ENCODE data around the gene VDAC1.
"Not testable (repeated sequence)": the region's sequence is repeated elsewhere in the genome, so short reads cannot be mapped to it uniquely, and the experiment has no call there.

Gene VDAC1

GRCh38 chr5:133941456-133942196 is 63.1 kb downstream of the VDAC1 start:
- no peak for DNase-seq (ENCODE audit: low spot score)

GRCh38 chr5:133939668-133940067 is 65.1 kb downstream of the VDAC1 start:
- no peak for DNase-seq (ENCODE audit: low spot score)

GRCh38 chr5:133938929-133939328 is 65.8 kb downstream of the VDAC1 start:
- peak; percentile 44 for DNase-seq (ENCODE audit: low spot score)

GRCh38 chr5:133938039-133938821 is 66.5 kb downstream of the VDAC1 start:
- peak; percentile 70 for DNase-seq (ENCODE audit: low spot score)

- not testable (repeated sequence) for DNase-seq (ENCODE audit: low spot score)
Measured at GRCh38 chr5:133937628-133938027, 67.1 kb downstream of the VDAC1 start.

- DNase-seq (ENCODE audit: low spot score): peak; percentile 60
Measured at GRCh38 chr5:133936651-133937015, 68.1 kb downstream of the VDAC1 start.

GRCh38 chr5:133935991-133936650 is 68.7 kb downstream of the VDAC1 start:
- DNase-seq (ENCODE audit: low spot score): not testable (repeated sequence)

- no peak for DNase-seq (ENCODE audit: low spot score)
Measured at GRCh38 chr5:133935667-133935940, 69.2 kb downstream of the VDAC1 start.

- peak; percentile 93 for DNase-seq (ENCODE audit: low spot score)
Measured at GRCh38 chr5:133934822-133935666, 69.7 kb downstream of the VDAC1 start.

GRCh38 chr5:133934311-133934710 is 70.5 kb downstream of the VDAC1 start:
- peak; percentile 72 for DNase-seq (ENCODE audit: low spot score)

- DNase-seq (ENCODE audit: low spot score): peak; percentile 69
Measured at GRCh38 chr5:133933670-133934295, 71.0 kb downstream of the VDAC1 start.

- no peak for DNase-seq (ENCODE audit: low spot score)
Measured at GRCh38 chr5:133933169-133933509, 71.6 kb downstream of the VDAC1 start.

GRCh38 chr5:133932441-133933168 is 72.2 kb downstream of the VDAC1 start:
- DNase-seq (ENCODE audit: low spot score): peak; percentile 85

GRCh38 chr5:133931546-133931945 is 73.2 kb downstream of the VDAC1 start:
- no peak for DNase-seq (ENCODE audit: low spot score)

GRCh38 chr5:133930813-133931090 is 74.0 kb downstream of the VDAC1 start:
- DNase-seq (ENCODE audit: low spot score): no peak

GRCh38 chr5:133930061-133930812 is 74.5 kb downstream of the VDAC1 start:
- DNase-seq (ENCODE audit: low spot score): no peak

GRCh38 chr5:133928587-133929393 is 76.0 kb downstream of the VDAC1 start:
- DNase-seq (ENCODE audit: low spot score): peak; percentile 55

- DNase-seq (ENCODE audit: low spot score): no peak
Measured at GRCh38 chr5:133927300-133928180, 77.2 kb downstream of the VDAC1 start.

All from NAMALWA (cell line).